PC-9 (cell line): Measurements from ENCODE around the gene CTNND2.

Source experiments
- EZH2 ChIP-seq: fragments of 200-600 bp; sonication (generic); IDR thresholded peaks from 2 replicates; pipeline ENCODE4 v1.8.0; 2017; ENCODE audit warnings: antibody characterized with exemption, low read depth
- TF ChIP-seq, protein P1 (sequence below): fragments of 200-600 bp; sonication (generic); conservative IDR thresholded peaks from 2 replicates; pipeline ENCODE4 v1.6.1; 2017; ENCODE audit warnings: mixed run types, antibody characterized with exemption, mild to moderate bottlenecking, moderate library complexity

DNA sequence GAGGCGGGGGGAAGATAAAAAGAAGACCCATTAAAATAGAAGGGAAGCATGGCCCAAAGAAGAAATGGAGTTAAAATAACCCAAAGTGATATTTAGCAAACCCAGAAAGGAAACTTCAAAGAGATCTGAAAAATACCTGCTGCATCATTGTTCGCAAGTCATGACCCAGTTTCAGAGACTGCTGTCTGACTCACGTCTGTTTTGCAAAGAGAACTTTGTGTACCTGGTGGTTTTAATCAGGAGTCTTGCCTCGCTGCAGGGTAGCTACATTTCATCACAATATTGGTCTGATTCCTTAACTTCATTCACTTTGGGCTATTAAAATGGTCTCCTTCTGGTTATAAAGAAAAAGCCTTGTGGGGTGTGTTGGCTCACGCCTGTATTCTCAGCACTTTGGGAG is 682.1 kb downstream of the CTNND2 start:
- TF ChIP-seq, protein P1, sequence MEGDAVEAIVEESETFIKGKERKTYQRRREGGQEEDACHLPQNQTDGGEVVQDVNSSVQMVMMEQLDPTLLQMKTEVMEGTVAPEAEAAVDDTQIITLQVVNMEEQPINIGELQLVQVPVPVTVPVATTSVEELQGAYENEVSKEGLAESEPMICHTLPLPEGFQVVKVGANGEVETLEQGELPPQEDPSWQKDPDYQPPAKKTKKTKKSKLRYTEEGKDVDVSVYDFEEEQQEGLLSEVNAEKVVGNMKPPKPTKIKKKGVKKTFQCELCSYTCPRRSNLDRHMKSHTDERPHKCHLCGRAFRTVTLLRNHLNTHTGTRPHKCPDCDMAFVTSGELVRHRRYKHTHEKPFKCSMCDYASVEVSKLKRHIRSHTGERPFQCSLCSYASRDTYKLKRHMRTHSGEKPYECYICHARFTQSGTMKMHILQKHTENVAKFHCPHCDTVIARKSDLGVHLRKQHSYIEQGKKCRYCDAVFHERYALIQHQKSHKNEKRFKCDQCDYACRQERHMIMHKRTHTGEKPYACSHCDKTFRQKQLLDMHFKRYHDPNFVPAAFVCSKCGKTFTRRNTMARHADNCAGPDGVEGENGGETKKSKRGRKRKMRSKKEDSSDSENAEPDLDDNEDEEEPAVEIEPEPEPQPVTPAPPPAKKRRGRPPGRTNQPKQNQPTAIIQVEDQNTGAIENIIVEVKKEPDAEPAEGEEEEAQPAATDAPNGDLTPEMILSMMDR, result no peak
- TF ChIP-seq EZH2, result no peak
